OCI-M2 (cell line): ENCODE data around the gene HSF4.

ENCODE experiments used
- DNase-seq: peaks from one replicate; lab custom pipeline; 2025; ENCODE audit not compliant: unreplicated experiment; lab: John Stamatoyannopoulos, UW

Gene HSF4

DNA sequence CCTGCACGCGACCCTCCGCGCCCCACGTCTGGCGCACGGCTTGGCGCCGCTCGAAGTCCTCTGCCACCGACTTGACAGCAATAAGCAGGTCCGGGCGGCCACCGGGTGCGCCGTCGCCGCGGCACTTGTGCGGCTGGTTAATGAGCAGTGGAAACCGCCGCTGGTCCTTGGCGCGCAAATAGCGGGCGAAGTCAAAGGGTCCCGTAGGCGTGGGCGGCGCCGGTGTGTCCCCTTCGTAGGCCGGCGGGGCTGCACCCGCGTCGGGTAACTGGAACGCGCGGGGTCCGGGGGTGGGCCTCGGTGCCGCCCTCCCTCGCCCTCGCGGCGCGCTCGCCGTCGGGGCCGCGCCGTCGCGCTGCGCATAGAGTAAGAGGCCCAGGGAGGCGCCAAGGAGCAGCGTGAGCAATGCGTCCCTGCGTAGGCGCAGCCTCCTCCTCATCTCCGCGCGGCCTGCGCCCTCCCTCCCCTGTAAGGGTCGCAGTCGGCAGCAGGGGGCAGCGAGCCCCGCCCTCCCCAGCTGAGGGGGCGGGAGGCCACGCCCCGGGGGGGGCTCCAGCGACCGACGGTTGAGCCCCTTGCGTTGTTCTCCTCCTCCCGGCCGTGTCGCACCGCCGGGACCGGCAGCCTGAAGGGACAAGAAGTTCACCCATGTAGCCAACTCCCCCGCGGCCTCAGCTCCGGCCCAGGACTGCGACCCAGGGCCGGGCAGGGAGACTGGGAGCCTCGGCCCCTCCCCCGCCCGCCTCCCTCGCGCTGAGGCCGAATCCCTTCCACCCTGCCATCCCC, 14.3 kb upstream of the HSF4 start:
- DNase-seq, result no peak

DNA sequence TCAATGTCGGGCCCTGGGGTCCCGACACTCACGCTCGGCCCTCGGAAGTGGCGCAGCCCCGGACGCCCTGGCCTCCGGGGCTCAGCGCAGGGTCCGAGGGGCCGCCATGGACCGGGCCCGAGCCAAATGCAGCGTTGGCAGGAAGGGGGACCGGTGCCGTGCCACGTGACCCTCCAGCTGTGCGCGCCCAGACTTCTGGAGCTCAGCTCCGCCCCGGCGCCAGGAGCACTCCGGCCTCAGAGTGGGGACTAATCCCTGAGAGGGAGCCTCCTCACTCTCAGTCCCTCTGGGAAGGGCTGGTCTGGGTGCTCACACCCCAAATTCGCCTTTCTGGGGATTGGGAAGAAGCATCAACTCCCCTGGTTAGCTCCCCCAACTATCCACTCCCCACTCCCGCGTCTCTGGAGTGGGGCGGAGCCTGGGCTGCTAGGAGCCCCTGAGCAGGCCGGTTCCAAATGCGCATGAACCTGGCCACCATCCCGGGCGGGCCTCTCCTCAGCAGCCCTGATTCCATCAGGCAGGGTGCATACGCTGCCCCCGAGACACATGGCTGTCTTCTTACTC, 13.6 kb upstream of the HSF4 start, which contains the start of gene B3GNT9:
Gene B3GNT9, minus strand, starts transcription at position 166 of the 564 bp plus-strand sequence. CDS start 513 bp downstream, outside the sequence.
- DNase-seq, result no peak

DNA sequence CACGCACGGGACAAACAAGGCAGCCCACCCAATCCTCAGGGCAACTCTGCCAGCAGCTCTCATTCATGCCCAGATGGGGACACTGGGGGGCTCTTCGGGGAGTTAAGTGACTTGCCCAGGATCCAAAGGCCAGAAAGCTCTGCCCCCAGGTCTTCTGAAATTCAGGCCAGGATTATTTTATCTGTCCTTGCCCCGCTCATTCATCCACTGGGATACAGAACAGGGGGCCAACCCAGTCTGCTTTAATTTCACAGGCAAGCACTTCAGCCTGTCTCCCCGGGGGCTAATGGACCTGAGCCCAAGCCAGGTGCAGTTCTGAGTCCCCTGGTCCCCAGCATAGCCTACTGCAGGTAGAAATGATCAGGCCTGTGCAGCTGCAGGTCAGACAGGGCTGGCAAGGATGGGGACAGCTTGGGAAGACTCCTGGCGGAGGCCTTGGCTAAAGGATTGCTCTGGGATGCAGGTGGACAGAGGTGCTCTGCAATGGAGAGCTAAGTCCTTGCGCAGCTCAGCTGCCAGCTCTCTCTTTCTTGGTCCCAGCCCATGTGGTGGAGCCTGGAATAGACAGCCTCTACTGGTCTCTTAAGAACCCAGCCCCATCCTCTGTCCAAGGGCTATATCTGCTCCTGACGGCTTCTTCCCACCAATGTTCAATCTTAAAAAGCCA, 13.0 kb upstream of the HSF4 start:
- DNase-seq, result no peak

DNA sequence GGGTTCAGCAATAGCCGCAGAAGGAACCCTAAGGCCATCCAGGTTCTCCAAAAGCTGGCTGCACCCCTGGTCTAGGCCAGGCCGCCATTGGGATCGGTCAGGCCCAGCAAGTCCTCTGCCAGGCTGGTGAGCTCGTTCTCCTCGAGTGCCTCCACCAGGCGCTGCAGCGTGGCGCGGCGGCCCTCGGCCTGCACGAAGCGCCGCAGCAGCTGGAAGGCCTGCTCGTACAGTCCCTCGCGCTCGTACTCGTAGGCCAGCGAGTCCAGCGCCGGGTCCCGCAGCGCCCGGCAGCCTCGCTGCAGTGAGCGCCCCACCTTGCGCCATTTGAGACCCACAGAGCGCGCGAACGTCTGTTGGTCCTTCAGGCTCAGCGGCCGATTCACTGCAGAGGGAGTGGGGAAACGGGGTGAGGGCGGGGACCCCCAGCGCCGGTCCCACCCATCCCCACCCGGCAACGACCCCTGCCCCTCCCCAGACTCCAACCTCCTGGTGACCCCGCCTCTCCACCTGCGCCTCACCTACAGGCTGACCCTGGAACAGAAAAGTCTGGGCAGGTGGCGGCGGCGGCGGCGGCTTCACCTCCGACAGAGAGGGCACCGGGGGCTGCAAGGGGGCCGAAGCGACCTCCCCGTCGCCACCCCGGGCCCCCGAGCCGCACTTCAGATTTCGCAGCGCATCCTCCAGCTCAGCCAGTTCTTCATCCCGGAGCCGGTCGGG, 9.8 kb upstream of the HSF4 start:
- DNase-seq, result no peak

DNA sequence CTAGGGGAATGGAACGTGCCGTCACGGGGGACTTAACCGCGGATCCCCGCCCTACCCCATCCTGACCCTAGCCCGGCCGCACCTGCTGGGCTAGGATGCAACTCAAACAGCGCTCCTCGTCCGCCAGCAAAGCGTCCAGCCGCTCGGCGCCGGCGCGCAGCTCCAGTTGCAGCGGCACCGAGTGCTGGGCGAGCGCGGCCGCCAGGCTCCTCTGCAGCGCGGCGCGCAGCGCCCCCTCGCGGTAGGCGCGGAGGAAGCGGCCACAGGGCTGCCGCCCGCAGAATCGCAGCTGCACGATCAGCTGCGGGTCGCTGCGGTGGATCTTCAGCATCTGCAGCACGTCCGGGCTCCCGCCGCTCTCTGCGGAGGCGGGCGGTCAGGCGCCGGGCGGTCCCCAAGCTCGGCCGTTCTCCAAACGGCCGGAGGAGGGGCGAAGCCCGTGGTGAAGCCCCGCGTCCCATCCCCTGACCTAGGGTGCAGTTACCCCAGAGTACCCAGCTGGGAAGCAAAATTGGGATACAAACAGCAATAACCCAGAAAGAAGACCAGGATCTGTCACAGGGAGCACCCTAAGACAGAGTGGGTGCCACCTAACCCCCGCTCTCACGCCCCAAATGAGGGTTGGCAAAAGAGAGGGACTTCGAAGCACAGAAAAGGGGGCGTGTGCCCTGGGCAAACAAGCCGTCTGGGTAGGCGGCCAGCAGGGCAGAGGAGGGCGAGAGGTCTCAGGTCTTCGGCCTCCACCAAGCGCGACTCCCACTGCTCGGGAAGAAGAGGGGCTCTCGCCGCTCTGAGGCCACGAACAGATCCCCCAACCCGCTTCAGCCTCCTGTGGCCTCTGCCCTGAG, 9.0 kb upstream of the HSF4 start:
- no peak for DNase-seq

DNA sequence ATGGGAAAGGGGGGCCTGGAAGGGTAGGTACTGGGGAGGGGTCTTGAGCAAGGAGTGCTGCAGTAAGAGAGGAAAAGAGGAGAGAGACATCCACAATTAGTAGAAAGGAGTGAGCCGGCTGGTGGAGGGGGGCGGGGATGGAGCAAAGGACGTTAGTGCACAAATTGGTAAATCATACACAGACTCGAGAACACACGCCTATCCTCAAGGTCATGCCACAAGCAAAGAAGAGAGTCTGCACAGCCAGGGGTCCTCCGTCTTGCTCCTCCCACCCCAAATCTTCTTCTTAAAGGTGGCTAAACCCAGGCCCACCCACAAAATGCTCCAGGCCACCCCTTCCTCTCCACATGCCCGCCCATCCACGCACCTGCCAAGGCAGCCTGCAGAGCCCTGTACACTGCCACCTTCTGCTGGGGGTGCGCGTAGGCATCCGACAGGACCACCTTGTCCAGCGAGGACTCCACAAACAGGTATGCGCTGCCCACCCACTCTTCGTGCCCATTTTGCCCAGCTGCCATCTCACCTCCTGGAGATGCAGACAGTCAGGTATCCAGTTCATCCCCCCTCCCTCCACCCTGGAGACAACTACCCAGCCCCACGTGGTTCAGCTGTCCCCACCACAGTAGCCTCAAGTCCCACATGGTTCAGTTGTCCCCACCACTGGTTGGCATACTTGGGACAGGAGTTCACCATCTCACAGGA, 8.3 kb upstream of the HSF4 start:
- no peak for DNase-seq

DNA sequence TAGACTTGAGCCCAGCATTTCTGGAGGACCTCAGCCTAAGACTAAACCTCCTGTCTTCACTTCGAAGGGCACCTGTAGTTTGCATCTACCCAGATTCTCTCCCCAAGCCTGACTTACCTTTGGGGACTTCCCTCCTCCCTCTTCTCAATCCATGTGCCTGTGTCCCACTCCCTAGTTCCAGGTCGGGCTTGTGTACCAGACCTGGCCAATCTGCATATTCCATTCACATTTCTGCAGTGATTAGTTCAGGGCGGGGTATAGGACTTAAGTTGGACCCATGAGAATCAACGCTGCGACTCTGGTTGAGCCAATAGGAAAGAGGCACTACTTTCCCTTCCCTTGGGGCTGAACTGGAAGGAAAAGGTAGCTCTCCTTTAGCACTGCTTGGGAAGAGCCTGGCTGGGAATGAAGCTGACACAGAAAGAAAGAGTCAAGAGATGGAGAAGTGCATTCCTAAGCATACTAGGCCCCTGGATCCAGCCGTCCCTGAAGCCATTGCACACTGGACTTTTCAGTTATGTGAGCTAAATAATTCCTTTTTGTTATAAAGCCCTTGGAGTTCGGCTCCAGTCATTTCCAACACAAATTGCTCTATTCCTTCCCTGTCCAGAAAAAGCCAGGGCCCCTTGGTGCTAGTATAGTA, 7.3 kb upstream of the HSF4 start:
- no peak for DNase-seq

DNA sequence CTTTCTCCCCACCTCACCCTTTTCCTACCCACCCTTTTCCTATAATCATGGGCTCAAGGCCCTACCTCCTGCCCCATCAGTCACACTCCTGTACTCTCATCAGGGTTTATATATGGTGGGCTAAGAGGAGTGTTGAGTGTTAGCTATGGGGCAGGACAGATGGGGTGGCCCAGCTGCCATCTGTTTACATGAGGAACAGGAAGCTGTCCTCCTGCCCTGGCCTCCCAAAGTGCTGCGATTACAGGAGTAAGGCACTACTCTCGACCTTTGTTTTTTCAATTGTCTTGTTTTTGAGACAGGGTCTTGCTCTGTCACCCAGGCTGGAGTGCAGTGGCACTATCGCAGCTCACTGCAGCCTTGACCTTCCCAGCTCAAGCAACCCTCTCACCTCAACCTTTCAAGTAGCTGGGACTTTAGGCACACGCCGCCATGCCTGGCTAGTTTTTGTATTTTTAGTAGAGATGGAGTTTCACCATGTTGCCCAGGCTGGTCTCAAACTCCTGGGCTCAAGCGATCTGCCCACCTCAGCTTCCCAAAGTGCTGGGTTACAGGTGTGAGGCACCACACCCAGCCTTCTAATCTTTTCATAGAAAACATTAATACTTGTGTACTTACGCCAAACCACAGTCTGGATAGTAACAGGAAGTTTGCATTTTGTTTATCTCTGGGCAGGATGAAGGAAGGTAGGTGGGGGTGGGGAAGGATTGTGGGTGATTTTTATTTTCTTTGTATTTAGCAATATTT, 6.5 kb upstream of the HSF4 start:
- no peak for DNase-seq

DNA sequence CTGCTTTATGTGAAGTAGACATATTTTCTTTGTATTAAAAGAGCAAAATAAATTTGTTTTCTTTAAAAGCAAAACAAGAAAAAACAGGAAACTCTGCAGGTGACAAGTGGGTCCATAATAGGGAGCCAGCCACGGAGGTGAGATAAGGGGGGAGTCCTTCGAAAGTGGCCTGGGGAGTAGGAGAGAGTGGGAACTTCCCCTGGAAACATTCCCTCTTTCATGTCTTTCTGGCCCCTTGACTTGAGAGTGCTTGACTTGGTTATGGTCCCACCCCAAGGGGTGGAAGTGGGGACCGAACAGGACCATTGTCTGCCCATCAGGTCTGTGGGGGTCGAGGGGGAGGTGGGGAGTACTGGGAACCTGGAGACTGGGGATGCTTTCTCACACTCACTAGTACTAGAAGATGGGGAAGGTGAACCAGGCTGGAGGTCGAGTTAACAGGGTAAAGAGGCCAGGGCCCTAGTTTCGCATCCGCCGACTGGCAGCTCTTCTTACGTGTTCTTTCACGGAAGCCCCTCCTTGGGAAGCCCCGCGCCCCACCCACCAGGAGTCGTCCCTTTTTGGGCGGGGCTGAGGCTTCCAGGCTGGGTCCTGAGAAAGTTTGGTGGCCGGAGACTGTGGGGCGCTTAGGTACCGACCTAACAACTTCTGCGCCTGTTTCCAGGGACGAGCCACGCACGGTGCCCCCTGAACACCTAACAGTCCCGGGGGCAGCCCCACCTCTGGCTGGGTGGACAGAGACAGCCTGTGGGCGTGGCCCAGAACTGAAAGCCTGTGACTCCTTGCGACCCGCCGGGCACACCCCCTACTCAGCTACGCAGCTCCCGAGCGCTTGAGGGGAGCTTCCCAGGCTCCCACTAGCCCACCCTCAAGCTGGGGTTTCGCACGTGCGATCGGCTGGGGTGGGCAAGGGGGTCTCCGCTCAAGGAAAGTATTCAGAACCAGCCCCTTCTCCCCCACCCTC, 5.6 kb upstream of the HSF4 start:
- no peak for DNase-seq

DNA sequence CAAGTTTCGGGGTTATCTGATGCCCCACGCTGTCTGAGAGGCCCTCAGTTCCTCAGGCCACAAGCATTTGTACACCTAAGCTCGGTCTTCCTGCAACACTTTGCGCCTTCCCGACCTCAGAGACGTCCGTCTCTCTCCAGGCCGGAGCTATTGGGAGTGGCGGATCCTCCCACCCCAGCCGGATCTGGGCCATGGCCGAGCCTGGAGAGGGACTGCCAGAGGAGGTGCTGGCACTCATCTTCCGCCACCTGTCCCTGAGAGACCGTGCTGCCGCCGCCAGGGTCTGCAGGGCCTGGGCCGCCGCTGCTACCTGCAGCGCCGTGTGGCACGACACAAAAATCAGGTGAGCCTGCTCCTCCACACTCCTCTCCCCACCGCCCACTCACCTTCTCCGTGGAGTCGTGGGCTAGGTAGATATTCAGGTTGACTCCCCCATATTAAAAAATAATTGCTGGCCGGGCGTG, 2.9 kb upstream of the HSF4 start:
- DNase-seq, result no peak

DNA sequence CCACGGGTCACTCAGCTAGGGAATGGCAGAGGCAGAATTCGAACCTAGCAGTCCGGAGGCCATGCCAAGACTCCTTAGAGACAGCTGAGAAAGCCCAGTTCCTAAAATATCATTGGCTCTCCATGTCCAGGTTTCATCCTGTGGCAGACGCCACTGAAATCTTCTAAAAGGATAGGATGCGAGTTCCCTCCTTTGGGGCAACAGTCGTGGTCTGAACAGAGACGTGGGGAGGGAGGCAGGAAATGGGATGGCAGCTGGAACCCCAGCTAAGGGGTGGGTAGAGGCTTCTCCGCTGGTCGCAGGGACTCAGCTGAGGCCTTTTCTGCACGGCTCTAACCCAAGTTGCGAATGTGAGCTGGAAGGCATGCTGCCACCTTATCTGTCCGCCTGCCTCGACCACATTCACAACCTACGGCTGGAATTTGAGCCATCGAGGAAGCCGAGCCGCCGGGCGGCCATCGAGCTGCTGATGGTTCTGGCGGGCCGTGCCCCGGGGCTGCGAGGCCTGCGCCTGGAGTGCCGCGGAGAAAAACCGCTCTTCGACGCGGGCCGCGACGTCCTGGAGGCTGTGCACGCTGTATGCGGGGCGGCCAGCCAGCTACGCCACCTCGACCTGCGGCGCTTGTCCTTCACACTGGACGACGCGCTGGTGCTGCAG, 1.9 kb upstream of the HSF4 start:
- DNase-seq, result no peak

DNA sequence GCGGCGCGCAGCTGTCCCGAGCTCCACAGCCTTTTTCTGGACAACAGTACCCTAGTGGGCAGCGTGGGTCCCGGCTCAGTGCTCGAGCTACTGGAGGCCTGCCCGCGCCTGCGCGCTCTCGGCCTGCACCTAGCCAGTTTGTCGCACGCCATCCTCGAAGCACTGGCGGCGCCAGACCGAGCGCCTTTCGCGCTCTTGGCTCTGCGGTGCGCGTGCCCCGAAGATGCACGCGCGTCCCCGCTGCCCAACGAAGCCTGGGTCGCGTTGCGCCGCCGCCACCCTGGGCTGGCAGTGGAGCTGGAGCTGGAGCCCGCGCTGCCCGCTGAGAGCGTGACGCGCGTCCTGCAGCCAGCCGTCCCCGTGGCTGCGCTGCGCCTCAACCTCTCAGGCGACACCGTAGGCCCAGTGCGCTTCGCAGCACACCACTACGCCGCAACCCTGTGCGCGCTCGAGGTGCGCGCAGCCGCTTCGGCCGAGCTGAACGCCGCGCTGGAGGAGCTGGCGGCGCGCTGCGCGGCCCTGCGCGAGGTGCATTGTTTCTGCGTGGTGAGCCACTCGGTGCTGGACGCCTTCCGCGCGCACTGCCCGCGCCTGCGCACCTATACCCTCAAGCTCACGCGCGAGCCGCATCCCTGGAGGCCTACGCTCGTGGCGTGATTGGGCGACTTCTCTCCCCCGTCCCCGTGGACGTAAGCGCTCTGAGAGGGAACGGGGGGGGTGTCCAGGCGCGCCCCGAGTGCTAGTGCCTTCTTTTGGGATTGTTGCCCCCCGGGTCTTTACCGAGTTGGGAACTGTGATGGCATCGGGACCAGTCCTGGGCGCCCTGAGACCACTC, 1.2 kb upstream of the HSF4 start:
- DNase-seq, result no peak

DNA sequence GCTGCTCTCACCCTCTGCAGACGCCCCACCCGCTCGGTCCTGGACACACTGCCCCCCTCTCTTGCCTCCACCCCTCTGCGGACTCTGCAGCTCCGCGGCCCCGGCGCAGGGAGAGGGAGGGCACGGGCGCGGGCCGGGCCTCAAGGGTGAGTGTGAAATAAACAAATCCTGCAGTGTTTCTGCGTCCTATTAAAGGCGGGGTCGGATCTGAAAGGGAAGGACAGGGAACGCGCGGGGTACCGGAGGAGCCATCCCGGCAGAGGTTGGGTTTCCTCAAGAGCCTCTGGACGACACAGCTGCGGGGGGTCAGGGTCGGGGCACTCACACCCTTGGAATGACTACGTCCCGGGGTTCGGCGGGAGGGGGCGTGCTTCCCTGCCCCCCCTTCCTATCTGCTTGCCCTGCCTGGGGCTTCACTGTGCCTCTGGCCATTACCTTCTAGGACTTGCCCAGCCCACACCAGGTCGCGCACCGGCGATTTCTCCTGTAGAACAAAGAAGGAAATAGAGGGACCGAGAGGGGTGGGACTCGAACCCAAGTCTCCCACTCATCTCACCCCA, 466 bp upstream of the HSF4 start:
- DNase-seq, result no peak

DNA sequence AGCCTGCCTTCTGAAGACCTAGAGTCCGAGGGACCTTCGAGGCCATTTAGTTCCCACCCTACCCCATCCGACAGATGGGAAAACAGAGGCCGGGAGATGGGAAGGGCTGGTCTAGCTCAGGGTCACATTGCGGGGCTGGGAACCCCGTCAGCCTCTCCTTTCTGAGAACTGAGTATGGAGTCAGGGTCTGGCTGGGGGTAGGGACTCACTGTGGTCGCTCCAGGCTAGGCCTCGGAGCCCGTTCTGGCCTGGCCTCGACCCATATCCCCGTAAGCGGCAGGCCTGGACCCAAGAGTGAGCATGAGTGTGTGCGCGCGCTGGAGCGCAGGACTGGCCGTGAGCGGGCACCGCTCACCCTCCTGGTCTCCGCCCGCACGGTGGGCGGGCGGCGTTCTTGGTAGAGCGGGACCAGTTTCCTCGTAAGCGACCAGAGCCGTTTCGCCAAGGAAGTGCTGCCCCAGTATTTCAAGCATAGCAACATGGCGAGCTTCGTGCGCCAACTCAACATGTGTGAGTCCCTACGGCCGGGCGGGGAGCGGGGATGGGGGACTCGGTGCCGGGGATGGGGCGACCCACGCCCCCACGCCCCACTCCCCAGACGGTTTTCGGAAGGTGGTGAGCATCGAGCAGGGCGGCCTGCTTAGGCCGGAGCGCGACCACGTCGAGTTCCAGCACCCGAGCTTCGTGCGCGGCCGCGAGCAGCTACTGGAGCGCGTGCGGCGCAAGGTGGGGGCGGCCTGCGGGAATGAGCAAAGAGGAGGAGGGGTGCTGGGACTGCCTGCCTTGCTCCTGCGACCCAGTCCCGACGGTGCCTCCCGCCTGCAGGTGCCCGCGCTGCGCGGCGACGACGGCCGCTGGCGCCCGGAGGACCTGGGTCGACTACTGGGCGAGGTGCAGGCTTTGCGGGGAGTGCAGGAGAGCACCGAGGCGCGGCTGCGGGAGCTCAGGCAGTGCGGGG, 855 bp downstream of the HSF4 start:
- no peak for DNase-seq

DNA sequence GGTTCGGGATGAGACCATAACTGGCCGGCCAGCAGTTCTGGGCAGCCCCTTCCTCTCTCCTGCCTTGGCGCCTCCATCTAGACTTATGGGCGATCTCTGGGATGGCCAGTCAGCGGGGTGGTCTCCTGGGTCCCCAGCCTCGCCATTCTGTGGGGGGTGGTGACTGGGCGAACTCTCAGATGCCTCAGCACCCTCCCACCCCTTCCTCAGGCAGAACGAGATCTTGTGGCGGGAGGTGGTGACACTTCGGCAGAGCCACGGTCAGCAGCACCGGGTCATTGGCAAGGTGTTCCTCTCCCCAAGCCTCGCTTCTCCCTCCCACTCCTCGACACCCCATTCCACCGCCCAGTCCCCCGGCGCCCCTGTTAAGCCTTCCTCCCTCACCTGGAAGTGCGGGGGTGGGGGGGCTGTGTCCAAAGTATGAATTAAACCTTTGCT, 1.6 kb downstream of the HSF4 start:
- no peak for DNase-seq
